ENCODE results near the gene HTRA3. TPM values are rescaled to one million over a fixed set of nuclear protein-coding genes. Genes with fewer than 3 reads are reported as not detected.

Gene HTRA3
- total and polyA plus RNA-seq, 4 experiments from 2014 or later, result not detected

- Histone ChIP-seq H3K27me3 (ENCODE audit: insufficient read depth, low read length) (no peaks in the 10 kb centered on the region), H3K36me3 (ENCODE audit: insufficient read depth, low read length) (no peaks in the 10 kb centered on the region), H3K4me3 (ENCODE audit: low read length in 2 of 2) (no peak overlapping the region), H3K4me1 (ENCODE audit: insufficient read depth, low read length) (no peaks in the 10 kb centered on the region), H3K27ac (ENCODE audit: low read depth, low read length) (no peak overlapping the region), H3K9me3 (ENCODE audit: control insufficient read depth in 1 of 2, low read length in 2 of 2) (no peaks in the 10 kb centered on the region)
- H3K9me3 Mint-ChIP-seq, result peaks cover 0 to 15% (median 11%) of the 10 kb centered on the region in 8 donors
- H3K36me3 Mint-ChIP-seq, result no peaks in the 10 kb centered on the region
- DNase-seq, result no peak
- H3K27ac Mint-ChIP-seq, result no peak overlapping the region
- no peak overlapping the region for H3K4me3 Mint-ChIP-seq
- ChIA-PET POLR2A (ENCODE audit: partially characterized antibody) (no interaction called here), CTCF (ENCODE audit: partially characterized antibody) (no interaction called here)
- no peaks in the 10 kb centered on the region for H3K4me1 Mint-ChIP-seq
- intact Hi-C loops (cut with micrococcal nuclease), result no loop called here
- H3K27me3 Mint-ChIP-seq, result peaks cover 10 to 13% of the 10 kb centered on the region in 2 donors
Measured at GRCh38 chr4:8312976-8313375, 43.4 kb downstream of the HTRA3 start.

- Histone ChIP-seq H3K27ac (ENCODE audit: low read depth, low read length) (no peak overlapping the region), H3K9me3 (ENCODE audit: control insufficient read depth in 1 of 2, low read length in 2 of 2) (no peaks in the 10 kb centered on the region), H3K36me3 (ENCODE audit: insufficient read depth, low read length) (no peaks in the 10 kb centered on the region), H3K4me3 (ENCODE audit: low read length in 2 of 2) (no peak overlapping the region), H3K4me1 (ENCODE audit: insufficient read depth, low read length) (no peaks in the 10 kb centered on the region), H3K27me3 (ENCODE audit: insufficient read depth, low read length) (no peaks in the 10 kb centered on the region)
- DNase-seq, result no peak
- Mint-ChIP-seq H3K4me3 (no peak overlapping the region), H3K27ac (no peak overlapping the region), H3K9me3 (peaks cover 0 to 15% (median 11%) of the 10 kb centered on the region in 8 donors), H3K4me1 (no peaks in the 10 kb centered on the region), H3K36me3 (no peaks in the 10 kb centered on the region), H3K27me3 (peaks cover 8 to 12% of the 10 kb centered on the region in 2 donors)
- intact Hi-C loops (cut with micrococcal nuclease), result no loop called here
- CTCF ChIA-PET (ENCODE audit: partially characterized antibody), result interaction anchor here (1.1 kb wide), 1 partner anchor 11 kb away, joined by 3 read pairs; no protein-coding TSS in a partner anchor
- POLR2A ChIA-PET (ENCODE audit: partially characterized antibody), result no interaction called here
Measured at GRCh38 chr4:8314691-8315255, 45.2 kb downstream of the HTRA3 start.

- H3K9me3 Mint-ChIP-seq, result peaks cover 0 to 15% (median 11%) of the 10 kb centered on the region in 8 donors
- intact Hi-C loops (cut with micrococcal nuclease), result no loop called here
- Histone ChIP-seq H3K27ac (ENCODE audit: low read depth, low read length) (no peak overlapping the region), H3K4me3 (ENCODE audit: low read length in 2 of 2) (no peak overlapping the region), H3K36me3 (ENCODE audit: insufficient read depth, low read length) (no peaks in the 10 kb centered on the region), H3K9me3 (ENCODE audit: control insufficient read depth in 1 of 2, low read length in 2 of 2) (no peaks in the 10 kb centered on the region), H3K4me1 (ENCODE audit: insufficient read depth, low read length) (no peaks in the 10 kb centered on the region), H3K27me3 (ENCODE audit: insufficient read depth, low read length) (no peaks in the 10 kb centered on the region)
- no peaks in the 10 kb centered on the region for H3K36me3 Mint-ChIP-seq
- peaks cover 5 to 7% of the 10 kb centered on the region in 2 donors for H3K27me3 Mint-ChIP-seq
- POLR2A ChIA-PET (ENCODE audit: partially characterized antibody), result no interaction called here
- H3K4me1 Mint-ChIP-seq, result no peaks in the 10 kb centered on the region
- CTCF ChIA-PET (ENCODE audit: partially characterized antibody), result no interaction called here
- no peak overlapping the region for H3K27ac Mint-ChIP-seq
- no peak for DNase-seq
- no peak overlapping the region for H3K4me3 Mint-ChIP-seq
Measured at GRCh38 chr4:8315435-8316250, 46.1 kb downstream of the HTRA3 start.

- Histone ChIP-seq H3K36me3 (ENCODE audit: insufficient read depth, low read length) (no peaks in the 10 kb centered on the region), H3K4me3 (ENCODE audit: low read length in 2 of 2) (no peak overlapping the region), H3K4me1 (ENCODE audit: insufficient read depth, low read length) (no peaks in the 10 kb centered on the region), H3K27ac (ENCODE audit: low read depth, low read length) (no peak overlapping the region), H3K9me3 (ENCODE audit: control insufficient read depth in 1 of 2, low read length in 2 of 2) (no peaks in the 10 kb centered on the region), H3K27me3 (ENCODE audit: insufficient read depth, low read length) (no peaks in the 10 kb centered on the region)
- ChIA-PET CTCF (ENCODE audit: partially characterized antibody) (no interaction called here), POLR2A (ENCODE audit: partially characterized antibody) (no interaction called here)
- H3K4me1 Mint-ChIP-seq, result no peaks in the 10 kb centered on the region
- no peak overlapping the region for H3K4me3 Mint-ChIP-seq
- DNase-seq, result no peak
- intact Hi-C loops (cut with micrococcal nuclease), result no loop called here
- no peaks in the 10 kb centered on the region for H3K36me3 Mint-ChIP-seq
- no peak overlapping the region for H3K27ac Mint-ChIP-seq
- H3K27me3 Mint-ChIP-seq, result peaks cover 5 to 7% of the 10 kb centered on the region in 2 donors
- H3K9me3 Mint-ChIP-seq, result peaks cover 0 to 15% (median 11%) of the 10 kb centered on the region in 8 donors
Measured at GRCh38 chr4:8316251-8316771, 46.8 kb downstream of the HTRA3 start.

GRCh38 chr4:8316911-8317351, 47.4 kb downstream of the HTRA3 start:
- H3K27me3 ChIP-seq (ENCODE audit: insufficient read depth, low read length), result no peaks in the 10 kb centered on the region
- ChIA-PET CTCF (ENCODE audit: partially characterized antibody) (no interaction called here), POLR2A (ENCODE audit: partially characterized antibody) (no interaction called here)
- Mint-ChIP-seq H3K4me1 (no peaks in the 10 kb centered on the region), H3K36me3 (no peaks in the 10 kb centered on the region), H3K27ac (no peak overlapping the region), H3K4me3 (no peak overlapping the region), H3K9me3 (peaks cover 0 to 15% (median 10%) of the 10 kb centered on the region in 8 donors), H3K27me3 (peaks cover 5 to 7% of the 10 kb centered on the region in 2 donors)
- H3K9me3 ChIP-seq (ENCODE audit: control insufficient read depth in 1 of 2, low read length in 2 of 2), result no peaks in the 10 kb centered on the region
- no peaks in the 10 kb centered on the region for H3K4me1 ChIP-seq (ENCODE audit: insufficient read depth, low read length)
- DNase-seq, result no peak
- intact Hi-C loops (cut with micrococcal nuclease), result no loop called here
- H3K4me3 ChIP-seq (ENCODE audit: low read length in 2 of 2), result no peak overlapping the region
- H3K36me3 ChIP-seq (ENCODE audit: insufficient read depth, low read length), result no peaks in the 10 kb centered on the region
- H3K27ac ChIP-seq (ENCODE audit: low read depth, low read length), result no peak overlapping the region

GRCh38 chr4:8317474-8317873, 47.9 kb downstream of the HTRA3 start:
- no peak overlapping the region for H3K27ac Mint-ChIP-seq
- intact Hi-C loops (cut with micrococcal nuclease), result no loop called here
- POLR2A ChIA-PET (ENCODE audit: partially characterized antibody), result no interaction called here
- Histone ChIP-seq H3K36me3 (ENCODE audit: insufficient read depth, low read length) (no peaks in the 10 kb centered on the region), H3K4me3 (ENCODE audit: low read length in 2 of 2) (no peak overlapping the region), H3K4me1 (ENCODE audit: insufficient read depth, low read length) (no peaks in the 10 kb centered on the region), H3K9me3 (ENCODE audit: control insufficient read depth in 1 of 2, low read length in 2 of 2) (no peaks in the 10 kb centered on the region), H3K27me3 (ENCODE audit: insufficient read depth, low read length) (no peaks in the 10 kb centered on the region), H3K27ac (ENCODE audit: low read depth, low read length) (no peak overlapping the region)
- H3K9me3 Mint-ChIP-seq, result peaks cover 0 to 13% (median 6%) of the 10 kb centered on the region in 8 donors
- H3K36me3 Mint-ChIP-seq, result no peaks in the 10 kb centered on the region
- peaks cover 5 to 7% of the 10 kb centered on the region in 2 donors for H3K27me3 Mint-ChIP-seq
- DNase-seq, result no peak
- H3K4me1 Mint-ChIP-seq, result no peaks in the 10 kb centered on the region
- CTCF ChIA-PET (ENCODE audit: partially characterized antibody), result no interaction called here
- H3K4me3 Mint-ChIP-seq, result no peak overlapping the region

GRCh38 chr4:8318509-8318908, 49.0 kb downstream of the HTRA3 start:
- Mint-ChIP-seq H3K27me3 (peaks cover 5 to 8% of the 10 kb centered on the region in 2 donors), H3K4me3 (no peak overlapping the region), H3K27ac (no peak overlapping the region), H3K9me3 (peaks cover 0 to 4% (median 0%) of the 10 kb centered on the region in 8 donors), H3K36me3 (no peaks in the 10 kb centered on the region), H3K4me1 (no peaks in the 10 kb centered on the region)
- no peak for DNase-seq
- no peaks in the 10 kb centered on the region for H3K9me3 ChIP-seq (ENCODE audit: control insufficient read depth in 1 of 2, low read length in 2 of 2)
- intact Hi-C loops (cut with micrococcal nuclease), result no loop called here
- H3K4me1 ChIP-seq (ENCODE audit: insufficient read depth, low read length), result no peaks in the 10 kb centered on the region
- H3K36me3 ChIP-seq (ENCODE audit: insufficient read depth, low read length), result no peaks in the 10 kb centered on the region
- ChIA-PET CTCF (ENCODE audit: partially characterized antibody) (no interaction called here), POLR2A (ENCODE audit: partially characterized antibody) (no interaction called here)
- no peaks in the 10 kb centered on the region for H3K27me3 ChIP-seq (ENCODE audit: insufficient read depth, low read length)
- H3K4me3 ChIP-seq (ENCODE audit: low read length in 2 of 2), result no peak overlapping the region
- no peak overlapping the region for H3K27ac ChIP-seq (ENCODE audit: low read depth, low read length)
